ENCODE measurements around the gene SEC61A2.
"Not testable (repeated sequence)": the region's sequence is repeated elsewhere in the genome, so short reads cannot be mapped to it uniquely, and the experiment has no call there.

SEC61A2 gene

DNA sequence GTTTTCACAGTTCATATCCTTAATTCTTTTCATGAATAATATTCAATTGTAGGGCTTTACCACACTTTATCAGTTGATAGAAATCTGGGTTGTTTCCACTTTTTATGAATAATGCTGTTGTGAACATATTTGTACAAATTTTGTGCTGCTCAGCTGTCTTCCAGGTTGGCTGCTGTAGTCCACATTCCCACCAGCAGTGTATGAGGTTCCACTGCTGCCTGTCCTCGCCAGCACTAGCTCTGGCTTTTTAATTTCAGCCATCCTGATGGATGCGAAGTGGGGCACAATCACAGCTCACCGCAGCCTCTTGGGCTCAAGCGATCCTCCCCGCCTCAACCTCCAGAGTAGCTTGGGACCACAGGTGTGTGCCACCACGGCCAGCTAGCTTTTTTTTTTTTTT is 33.5 kb downstream of the SEC61A2 start:
- no peak for DNase-seq

DNA sequence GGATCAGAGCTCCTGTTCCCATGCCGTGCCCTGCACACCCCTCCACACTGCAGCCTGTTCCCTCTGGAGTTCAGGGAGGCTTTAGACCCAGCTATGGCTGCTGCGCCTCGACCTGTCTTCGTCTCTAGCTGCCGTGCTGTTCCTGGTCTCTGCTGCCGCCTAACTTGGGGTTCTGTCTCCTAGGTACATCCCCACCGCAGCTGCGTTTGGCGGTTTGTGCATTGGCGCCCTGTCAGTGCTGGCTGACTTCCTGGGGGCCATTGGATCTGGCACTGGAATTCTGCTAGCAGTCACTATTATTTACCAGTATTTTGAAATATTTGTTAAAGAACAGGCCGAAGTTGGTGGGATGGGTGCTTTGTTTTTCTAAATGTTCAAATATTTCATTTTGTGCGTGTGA is 34.6 kb downstream of the SEC61A2 start:
- DNase-seq, result no peak

DNA sequence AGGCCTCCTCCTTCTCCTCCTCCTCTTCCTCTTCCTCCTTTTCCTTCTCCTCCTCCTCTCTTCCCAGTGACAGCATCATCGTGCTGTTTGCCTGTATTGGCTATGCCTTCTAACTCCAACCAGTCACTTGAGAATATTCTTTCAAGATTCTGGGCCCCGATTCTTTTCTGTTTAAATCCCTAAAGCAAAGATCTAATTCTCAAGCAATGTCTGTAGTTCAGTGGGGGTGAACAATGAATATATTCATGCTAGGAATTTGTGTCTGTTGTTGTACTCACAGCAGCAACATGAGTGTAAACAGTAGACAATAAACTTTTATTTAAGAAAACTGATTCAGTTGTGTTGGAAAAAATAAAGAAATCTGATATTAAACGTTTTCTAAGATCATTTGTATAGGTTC is 35.6 kb downstream of the SEC61A2 start:
- no peak for DNase-seq

GRCh38 chr10:12165999-12166775 is 36.7 kb downstream of the SEC61A2 start:
- no peak for DNase-seq

DNA sequence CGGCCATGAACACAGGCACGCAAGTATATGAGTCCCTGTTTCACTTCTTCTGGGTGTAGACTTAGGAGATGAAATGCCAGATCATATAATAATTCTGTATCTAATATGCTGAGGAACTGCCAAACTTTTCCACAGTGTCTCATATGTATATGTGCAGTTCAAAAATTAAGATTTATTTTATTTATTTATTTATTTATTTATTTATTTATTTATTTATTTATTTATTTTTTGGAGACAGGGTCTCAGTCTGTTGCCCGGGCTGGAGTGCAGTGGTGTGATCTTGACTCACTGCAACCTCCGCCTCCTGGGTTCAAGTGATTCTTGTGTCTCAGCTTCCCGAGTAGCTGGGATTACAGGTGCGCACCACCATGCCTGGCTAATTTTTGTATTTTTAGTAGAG is 42.0 kb downstream of the SEC61A2 start:
- DNase-seq, result not testable (repeated sequence)

- DNase-seq, result no peak
Observed at GRCh38 chr10:12177642-12178041, 48.2 kb downstream of the SEC61A2 start.

DNA sequence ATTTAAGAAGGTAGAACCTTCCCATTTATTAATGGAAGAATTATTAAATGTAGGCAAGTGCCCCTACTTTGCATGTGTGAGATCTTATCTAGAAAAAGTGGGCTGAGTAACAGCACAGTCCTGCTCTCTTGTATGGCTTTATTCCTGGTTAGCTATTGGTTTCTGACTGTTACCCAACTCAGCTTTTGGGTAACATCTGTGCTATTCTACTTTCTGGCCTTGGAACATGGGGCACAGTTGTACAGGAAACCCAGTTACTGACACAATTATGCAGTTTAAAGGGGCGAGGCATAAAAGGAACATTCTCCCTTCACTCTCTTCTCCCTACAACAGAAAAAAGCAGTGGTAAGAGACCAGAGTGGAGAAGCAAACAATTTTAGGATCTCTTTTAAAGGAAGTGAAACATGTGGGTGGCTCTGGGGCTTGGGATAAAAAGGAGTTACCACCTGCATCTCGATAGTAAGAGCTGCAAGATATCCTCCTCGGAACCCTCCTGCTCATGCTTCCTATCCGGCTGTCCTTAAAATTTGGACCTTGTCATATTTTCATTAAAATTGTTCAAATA is 50.2 kb downstream of the SEC61A2 start:
- no peak for DNase-seq

GRCh38 chr10:12180221-12180974 is 50.9 kb downstream of the SEC61A2 start:
- DNase-seq, result no peak

- peak; percentile 60 for DNase-seq
Observed at GRCh38 chr10:12181065-12181775, 51.7 kb downstream of the SEC61A2 start.

DNA sequence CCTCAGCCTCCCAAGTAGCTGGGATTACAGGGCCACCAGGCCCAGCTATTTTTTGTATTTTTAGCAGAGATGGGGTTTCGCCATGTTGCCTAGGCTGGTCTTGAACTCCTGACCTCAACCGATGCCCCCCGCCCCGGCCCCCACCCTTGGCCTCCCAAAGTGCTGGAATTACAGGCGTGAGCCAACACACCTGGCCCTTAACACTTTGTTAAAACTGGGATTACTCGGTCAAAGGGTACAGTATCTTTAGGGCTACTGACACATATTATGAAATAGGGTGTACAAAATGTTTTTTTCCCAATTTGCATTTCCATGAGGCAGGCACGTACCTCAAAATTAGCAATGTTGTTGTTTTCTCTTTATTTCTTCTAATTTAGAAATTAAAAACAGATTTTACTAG is 54.7 kb downstream of the SEC61A2 start:
- DNase-seq, result no peak

- DNase-seq, result no peak
Observed at GRCh38 chr10:12186323-12186722, 56.8 kb downstream of the SEC61A2 start.

- DNase-seq, result no peak
Observed at GRCh38 chr10:12187321-12187905, 57.9 kb downstream of the SEC61A2 start.

GRCh38 chr10:12188656-12189055 is 59.2 kb downstream of the SEC61A2 start:
- no peak for DNase-seq

GRCh38 chr10:12189426-12189825 is 59.9 kb downstream of the SEC61A2 start:
- DNase-seq, result no peak

DNA sequence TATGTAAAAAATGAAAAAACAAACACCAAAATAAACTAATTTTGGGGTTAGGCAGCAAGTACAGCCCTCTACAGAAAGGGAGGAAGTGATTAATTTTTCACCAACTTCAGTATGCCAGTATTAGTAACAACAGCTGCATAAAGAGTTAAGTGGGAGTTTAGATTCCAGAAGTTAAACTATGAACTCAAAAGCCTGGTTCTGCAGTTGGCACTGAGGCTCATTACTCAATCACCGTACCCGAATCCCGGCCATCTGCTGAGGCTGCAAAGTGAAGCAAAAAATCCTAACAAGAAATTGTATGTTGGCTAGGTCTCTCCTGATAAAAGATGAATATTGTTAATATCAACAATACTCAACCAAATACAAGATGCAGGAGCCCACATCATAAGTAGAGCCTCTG is 62.2 kb downstream of the SEC61A2 start:
- DNase-seq, result no peak

GRCh38 chr10:12193193-12193592 is 63.7 kb downstream of the SEC61A2 start:
- DNase-seq, result no peak

DNA sequence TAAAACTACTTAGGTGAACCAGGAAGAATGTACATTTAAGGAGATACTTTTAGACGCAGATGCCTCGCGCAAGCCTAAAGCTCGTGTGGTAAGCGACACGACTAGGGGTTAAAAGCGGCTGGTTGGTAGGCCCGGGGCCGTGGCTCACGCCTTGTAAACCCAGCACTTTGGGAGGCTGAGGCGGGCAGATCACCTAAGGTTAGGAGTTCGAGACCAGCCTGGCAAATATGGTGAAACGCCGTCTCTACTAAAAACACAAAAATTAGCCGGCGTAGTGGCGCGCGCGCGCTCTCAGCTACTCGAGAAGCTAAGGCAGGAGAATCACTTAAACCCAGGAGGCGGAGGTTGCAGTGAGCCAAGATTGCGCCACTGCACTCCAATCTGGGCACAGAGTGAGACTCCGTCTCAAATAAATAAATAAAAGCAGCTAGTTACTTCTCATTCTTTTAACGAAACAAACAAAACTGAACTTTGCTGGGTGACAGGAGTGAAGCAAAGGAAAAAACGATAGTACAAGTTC is 65.3 kb downstream of the SEC61A2 start:
- peak; percentile 37 for DNase-seq

- DNase-seq, result no peak
Observed at GRCh38 chr10:12195281-12195602, 65.8 kb downstream of the SEC61A2 start.

DNA sequence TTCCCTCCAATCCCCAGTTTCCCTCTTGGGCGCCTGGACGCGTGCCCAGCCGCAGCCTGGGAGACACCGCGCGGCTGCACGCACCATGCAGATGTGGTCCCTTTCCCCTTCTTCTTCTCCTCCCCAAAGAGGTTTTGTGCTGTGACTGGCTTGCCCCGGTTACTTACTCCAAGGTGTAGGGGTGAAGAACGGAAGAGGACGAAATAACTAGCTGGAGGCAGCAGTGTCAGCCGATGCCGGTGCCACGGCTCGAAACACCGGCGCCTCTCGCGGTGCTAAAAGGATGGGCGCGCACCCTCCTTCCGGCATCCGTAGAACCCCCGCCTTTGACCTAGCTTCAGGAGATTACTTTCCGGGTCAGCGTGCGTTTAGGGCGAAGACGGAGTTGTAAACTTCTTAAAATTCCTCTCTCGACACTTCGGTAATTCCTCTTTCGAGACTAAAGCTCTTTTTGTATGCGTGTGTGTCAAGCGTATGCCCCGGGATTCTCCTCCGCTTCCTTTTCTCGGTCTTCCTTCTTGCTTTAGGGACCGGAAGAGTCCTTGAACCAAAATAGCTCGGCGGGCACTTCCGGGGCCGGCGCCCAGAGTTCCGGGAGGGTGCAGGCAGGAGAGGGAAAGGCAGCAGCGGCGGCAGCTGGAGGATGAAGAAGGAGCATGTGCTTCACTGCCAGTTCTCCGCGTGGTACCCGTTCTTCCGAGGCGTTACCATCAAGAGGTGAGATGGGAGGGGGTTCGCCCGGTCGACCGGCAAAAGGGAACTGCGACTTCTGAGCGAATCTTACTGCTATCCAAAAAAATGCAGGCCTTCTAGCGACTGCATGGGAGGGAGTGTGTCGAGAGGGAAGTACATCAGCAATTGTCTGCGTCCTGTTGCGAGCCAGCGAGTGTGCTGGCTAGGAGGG is 66.4 kb downstream of the SEC61A2 start, which contains the start of the genes CDC123 and NUDT5:
Gene CDC123 (plus strand): TSS at position 586 of the 904 bp plus-strand sequence. CDS start 58 bp downstream, at position 644.
Gene NUDT5 (minus strand): TSS at position 289 of the 904 bp plus-strand sequence. CDS start 9,600 bp downstream, outside the sequence.
- peak; percentile 91 for DNase-seq

- DNase-seq, result no peak
Observed at GRCh38 chr10:12196531-12197211, 67.2 kb downstream of the SEC61A2 start.

GRCh38 chr10:12198156-12198555 is 68.7 kb downstream of the SEC61A2 start:
- no peak for DNase-seq

All from hematopoietic multipotent progenitor cell treated with erythropoietin and hydrocortisone succinate and interleukin-3 and kit ligand, for 8 days (in vitro differentiated cells).